GM19099 (cell line): ENCODE measurements around the gene SUN2.

Experiments
- POLR2A ChIP-seq: IDR thresholded peaks from 3 replicates; pipeline ENCODE4 v1.6.1; 2011; ENCODE audit warnings: low read depth; ENCODE audit not compliant: insufficient read length; ENCODE audit errors: extremely low read depth

The SUN2 gene

GRCh38 chr22:38750104-38750503, 5.7 kb downstream of the SUN2 start:
- no peak for TF ChIP-seq POLR2A

- TF ChIP-seq POLR2A = no peak
These were observed 7.2 kb downstream of the SUN2 start for GRCh38 chr22:38748487-38749136.

- TF ChIP-seq POLR2A = no peak
These were observed 9.9 kb downstream of the SUN2 start for GRCh38 chr22:38745676-38746460.

GRCh38 chr22:38744981-38745380, 10.8 kb downstream of the SUN2 start:
- no peak for TF ChIP-seq POLR2A

- TF ChIP-seq POLR2A = peak; percentile 19
These were observed 13.4 kb downstream of the SUN2 start for GRCh38 chr22:38742176-38742942.

GRCh38 chr22:38741576-38741975, 14.2 kb downstream of the SUN2 start:
- TF ChIP-seq POLR2A = no peak

- no peak for TF ChIP-seq POLR2A
These were observed 14.6 kb downstream of the SUN2 start for GRCh38 chr22:38741166-38741565.

GRCh38 chr22:38740754-38741153, 15.0 kb downstream of the SUN2 start:
- no peak for TF ChIP-seq POLR2A

- no peak for TF ChIP-seq POLR2A
These were observed 15.6 kb downstream of the SUN2 start for GRCh38 chr22:38740116-38740723.

- no peak for TF ChIP-seq POLR2A
These were observed 16.3 kb downstream of the SUN2 start for GRCh38 chr22:38739300-38740055.

- TF ChIP-seq POLR2A = no peak
These were observed 17.2 kb downstream of the SUN2 start for GRCh38 chr22:38738475-38739070.

GRCh38 chr22:38737302-38738060, 18.3 kb downstream of the SUN2 start:
- no peak for TF ChIP-seq POLR2A

- peak; percentile 2 for TF ChIP-seq POLR2A
These were observed 19.6 kb downstream of the SUN2 start for GRCh38 chr22:38736257-38736570.
